ENCODE results near the gene AUTS2.

- TF ChIP-seq CTCF (conservative IDR thresholded peaks at IDR 0.05; ENCODE audit: low read depth in 2 of 2) (0 out of 4 replicates have a peak, but pooled peaks of 1 of the 2 experiments have one; percentile 11), EZH2 (IDR thresholded peaks at IDR 0.05; ENCODE audit: low read depth, unreplicated experiment) (no peak), EZH2phosphoT487 (IDR thresholded peaks at IDR 0.05; ENCODE audit: unreplicated experiment) (no peak), REST (IDR thresholded peaks at IDR 0.05; ENCODE audit: unreplicated experiment) (no peak), POLR2AphosphoS5 (IDR thresholded peaks at IDR 0.05; ENCODE audit: low read depth) (no peak), NANOG (IDR thresholded peaks at IDR 0.05; ENCODE audit: borderline replicate concordance) (no peak), ZNF462 (CRISPR knock-in tag; IDR thresholded peaks at IDR 0.05) (no peak), CREB1 (CRISPR knock-in tag; IDR thresholded peaks at IDR 0.05; ENCODE audit: low read depth) (no peak), ZNF331 (CRISPR knock-in tag; IDR thresholded peaks at IDR 0.05; ENCODE audit: low read depth) (no peak), ETS1 (IDR thresholded peaks at IDR 0.05) (no peak)
These were observed 1173.2 kb downstream of the AUTS2 start for GRCh38 chr7:70771451-70771850.

All from GM23338 (cell line).